Esophagus (tissue), 2 donors: ENCODE results near the gene ASF1B. TPM values are rescaled to one million over a fixed set of nuclear protein-coding genes. Genes with fewer than 3 reads are reported as not detected.

ENCODE experiments used
- H3K27ac ChIP-seq, 2 donors: one replicate each; pipeline ENCODE4 v1.5.1; 2013; ENCODE audit warnings: low read depth in 2 of 2, mild to moderate bottlenecking in 2 of 2, inconsistent platforms in 1 of 2, low read length in 1 of 2, moderate library complexity in 1 of 2
- H3K27me3 ChIP-seq, 2 donors: one replicate each; pipeline ENCODE4 v1.6.1; 2013; ENCODE audit warnings: low read length in 2 of 2, control low read depth in 1 of 2, mild to moderate bottlenecking in 1 of 2; ENCODE audit not compliant: insufficient read depth in 2 of 2, control insufficient read depth in 1 of 2
- H3K36me3 ChIP-seq, 2 donors: one replicate each; pipeline ENCODE4 v1.6.1; 2013; ENCODE audit warnings: low read length in 1 of 2; ENCODE audit not compliant: control insufficient read depth in 2 of 2, insufficient read depth in 2 of 2
- H3K4me1 ChIP-seq, 2 donors: one replicate each; pipeline ENCODE4 v1.6.1; 2013; ENCODE audit warnings: low read length in 1 of 2; ENCODE audit not compliant: control insufficient read depth in 2 of 2, insufficient read depth in 2 of 2
- H3K4me3 ChIP-seq, 2 donors: one replicate each; pipeline ENCODE4 v1.5.1; 2013; ENCODE audit warnings: low read length in 2 of 2, mild to moderate bottlenecking in 2 of 2, low read depth in 1 of 2, moderate library complexity in 1 of 2
- H3K9me3 ChIP-seq, 2 donors: one replicate each; pipeline ENCODE4 v1.6.1; 2013; ENCODE audit warnings: mild to moderate bottlenecking in 2 of 2, low read depth in 1 of 2, low read length in 1 of 2, moderate library complexity in 1 of 2; ENCODE audit not compliant: control insufficient read depth in 2 of 2, insufficient read depth in 1 of 2
- WGBS, 2 donors: extraction: QIAGEN DNeasy Blood & Tissue Kit; methylation state at CpG; one replicate each; pipeline ENCODE4 v1.1.7; 2013; 5-methylcytosine and 5-hydroxymethylcytosine counted together
- polyA plus RNA-seq, 2 donors: library from polyadenylated mRNA; stranded (reverse); fragments of 200-250 nt; gene quantifications; one replicate each; pipeline ENCODE4 v1.2.3, GENCODE V29; 2013
- donor health status: healthy with polysubstance abuse.
- donor health status: Bipolar disorder and iron deficiency.

Gene ASF1B
- polyA plus RNA-seq, 2 donors: 9.1 to 14.6 TPM

DNA sequence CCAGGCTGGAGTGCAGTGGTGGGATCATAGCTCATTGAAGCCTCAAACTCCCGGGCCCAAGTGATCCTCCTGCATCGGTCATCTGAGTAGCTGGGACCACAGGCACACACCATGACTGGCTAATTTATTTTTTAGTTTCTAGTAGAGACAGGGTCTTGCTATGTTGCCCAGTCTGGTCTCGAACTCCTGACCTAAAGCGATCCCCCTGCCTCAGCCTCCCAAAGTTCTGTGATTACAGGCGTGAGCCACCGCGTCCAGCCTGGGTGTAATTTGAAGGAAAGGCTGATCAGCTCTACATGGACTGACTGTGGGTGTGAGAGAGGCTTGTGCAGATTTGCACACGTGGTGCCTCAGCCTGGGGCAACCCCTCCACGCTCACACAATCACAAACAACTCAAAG is 38.5 kb upstream of the ASF1B start:
- Histone ChIP-seq H3K27me3 (no peaks in the 10 kb centered on the region), H3K36me3 (peaks cover 0 to 24% of the 10 kb centered on the region in 2 donors), H3K4me1 (no peaks in the 10 kb centered on the region), H3K4me3 (no peak overlapping the region), H3K9me3 (no peaks in the 10 kb centered on the region), H3K27ac (no peak overlapping the region)
- WGBS, 2 donors: 90 to 96% methylated on average over 9 of the region's 9 CpGs

DNA sequence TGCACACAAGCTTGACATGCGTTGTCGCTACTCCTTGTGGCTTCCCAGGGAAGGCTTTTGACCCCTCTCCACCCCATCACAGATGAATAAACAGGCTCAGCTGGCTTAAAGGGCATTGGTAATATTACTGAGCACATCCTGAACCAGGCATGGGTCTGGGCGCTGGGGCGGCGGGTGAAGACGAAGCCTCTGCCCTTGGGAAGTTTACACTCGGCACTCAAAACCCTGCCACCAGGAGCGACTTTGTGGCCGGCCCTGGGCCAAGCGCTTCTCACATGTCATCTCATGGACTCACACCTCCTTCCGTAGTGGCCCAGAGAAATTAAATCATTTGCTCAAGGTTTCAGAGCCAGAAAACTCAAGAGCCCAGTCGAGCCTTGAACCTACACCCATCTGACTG is 32.6 kb upstream of the ASF1B start:
- H3K27ac ChIP-seq: no peak overlapping the region
- H3K9me3 ChIP-seq: no peaks in the 10 kb centered on the region
- H3K36me3 ChIP-seq: peaks cover 0 to 18% of the 10 kb centered on the region in 2 donors
- no peaks in the 10 kb centered on the region for H3K4me1 ChIP-seq
- H3K27me3 ChIP-seq: no peaks in the 10 kb centered on the region
- WGBS, 2 donors: 93% methylated on average over 12 of the region's 12 CpGs
- no peak overlapping the region for H3K4me3 ChIP-seq

DNA sequence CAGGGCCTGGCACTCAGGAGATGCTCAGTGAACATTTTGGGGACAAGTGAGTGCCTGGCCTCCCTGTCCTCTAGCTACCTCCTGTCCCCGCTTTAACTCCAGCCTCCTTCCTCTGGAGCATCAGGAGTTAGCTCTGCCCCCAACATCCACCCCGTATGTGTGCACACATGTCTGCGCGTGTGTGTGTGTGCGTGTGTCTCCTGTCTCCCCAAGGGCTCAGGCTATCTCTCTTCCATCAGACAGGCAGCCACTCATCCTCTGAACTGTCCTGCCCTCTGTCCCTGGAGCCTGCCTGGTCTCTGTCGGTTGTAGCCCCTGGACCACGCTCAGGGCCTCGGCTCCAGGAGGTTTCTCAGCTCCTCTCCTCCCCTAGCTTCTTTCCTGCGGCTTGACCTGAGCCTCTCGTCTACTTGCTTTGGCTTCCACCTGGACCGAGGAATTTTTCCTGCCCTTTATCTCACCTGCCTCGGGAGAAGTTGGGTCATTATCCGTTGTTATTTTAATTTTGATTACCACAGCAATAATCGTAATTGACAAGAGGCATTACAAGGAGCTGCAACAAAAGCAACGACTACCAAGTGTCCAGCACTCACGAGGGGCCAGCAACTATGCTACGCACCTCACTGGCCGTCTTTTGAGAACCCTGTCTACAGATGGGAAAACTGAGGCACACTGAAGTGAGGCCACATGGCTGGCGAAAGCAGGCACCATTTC is 32.0 kb upstream of the ASF1B start:
- peaks cover 0 to 17% of the 10 kb centered on the region in 2 donors for H3K36me3 ChIP-seq
- no peak overlapping the region for H3K27ac ChIP-seq
- H3K4me3 ChIP-seq: no peak overlapping the region
- H3K9me3 ChIP-seq: no peaks in the 10 kb centered on the region
- no peaks in the 10 kb centered on the region for H3K4me1 ChIP-seq
- H3K27me3 ChIP-seq: no peaks in the 10 kb centered on the region
- 83 to 88% methylated on average over 19 of the region's 19 CpGs for WGBS, 2 donors

DNA sequence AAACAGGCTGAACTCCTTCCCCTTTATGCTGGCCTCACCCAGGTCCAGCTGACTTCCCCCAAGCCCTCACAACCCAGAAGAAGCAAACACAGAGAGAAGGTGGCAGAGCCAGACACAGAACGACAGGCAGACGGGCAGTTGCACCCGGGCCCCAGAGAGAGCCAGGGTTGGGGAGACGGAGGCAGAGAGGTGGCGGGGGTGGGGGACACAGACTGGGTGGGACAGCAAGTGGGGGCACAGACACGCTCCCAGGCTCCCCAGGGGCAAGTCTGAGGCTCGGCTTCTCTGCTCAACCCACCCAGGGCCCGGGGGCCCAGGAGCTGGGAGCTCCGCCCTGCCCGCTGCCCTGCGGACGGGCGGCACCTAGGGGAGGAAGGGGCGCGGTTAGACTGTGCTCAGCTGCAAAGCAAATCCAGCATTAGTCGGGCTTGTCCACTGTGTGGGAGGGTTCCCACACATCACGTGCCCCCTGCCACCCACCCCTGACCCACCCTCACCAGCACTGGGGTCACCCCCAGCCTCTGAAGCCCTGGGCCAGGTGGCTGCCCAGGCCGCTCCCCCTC is 31.3 kb upstream of the ASF1B start:
- 51 to 52% methylated on average over 15 to 18 of the region's 18 CpGs for WGBS, 2 donors
- no peak overlapping the region for H3K4me3 ChIP-seq
- H3K9me3 ChIP-seq: no peaks in the 10 kb centered on the region
- H3K27ac ChIP-seq: no peak overlapping the region
- H3K4me1 ChIP-seq: no peaks in the 10 kb centered on the region
- no peaks in the 10 kb centered on the region for H3K27me3 ChIP-seq
- H3K36me3 ChIP-seq: peaks cover 0 to 23% of the 10 kb centered on the region in 2 donors

DNA sequence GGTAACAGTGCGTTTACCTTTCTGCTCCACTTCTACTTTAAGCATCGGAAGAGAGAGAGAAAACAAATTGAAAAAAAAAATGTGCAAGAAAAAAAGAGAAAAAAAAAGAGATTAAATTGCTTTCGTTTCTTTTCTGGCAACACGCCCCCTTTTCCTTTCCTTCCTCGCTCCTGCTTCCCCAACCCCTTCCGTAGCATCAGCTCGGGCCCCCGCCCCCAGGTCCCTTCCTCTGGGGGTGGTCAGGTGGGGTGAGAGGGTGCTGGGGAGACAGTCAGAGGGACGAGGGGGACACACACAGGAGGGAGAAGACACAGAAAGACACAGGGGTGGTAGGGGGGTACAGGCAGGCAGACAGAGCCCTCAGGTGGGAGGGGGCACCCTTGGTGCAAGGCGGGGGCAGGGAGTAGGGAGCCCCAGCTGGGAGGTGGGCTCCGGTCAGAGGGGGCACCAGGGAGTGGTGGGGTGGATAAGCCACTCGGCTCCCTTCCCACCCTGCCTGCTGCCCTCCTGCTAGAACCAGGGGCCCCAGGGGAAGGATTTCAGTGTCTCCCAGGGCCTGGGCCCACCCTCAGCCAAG is 30.7 kb upstream of the ASF1B start:
- WGBS, 2 donors: 62 to 68% methylated on average over 12 of the region's 12 CpGs
- no peak overlapping the region for H3K4me3 ChIP-seq

DNA sequence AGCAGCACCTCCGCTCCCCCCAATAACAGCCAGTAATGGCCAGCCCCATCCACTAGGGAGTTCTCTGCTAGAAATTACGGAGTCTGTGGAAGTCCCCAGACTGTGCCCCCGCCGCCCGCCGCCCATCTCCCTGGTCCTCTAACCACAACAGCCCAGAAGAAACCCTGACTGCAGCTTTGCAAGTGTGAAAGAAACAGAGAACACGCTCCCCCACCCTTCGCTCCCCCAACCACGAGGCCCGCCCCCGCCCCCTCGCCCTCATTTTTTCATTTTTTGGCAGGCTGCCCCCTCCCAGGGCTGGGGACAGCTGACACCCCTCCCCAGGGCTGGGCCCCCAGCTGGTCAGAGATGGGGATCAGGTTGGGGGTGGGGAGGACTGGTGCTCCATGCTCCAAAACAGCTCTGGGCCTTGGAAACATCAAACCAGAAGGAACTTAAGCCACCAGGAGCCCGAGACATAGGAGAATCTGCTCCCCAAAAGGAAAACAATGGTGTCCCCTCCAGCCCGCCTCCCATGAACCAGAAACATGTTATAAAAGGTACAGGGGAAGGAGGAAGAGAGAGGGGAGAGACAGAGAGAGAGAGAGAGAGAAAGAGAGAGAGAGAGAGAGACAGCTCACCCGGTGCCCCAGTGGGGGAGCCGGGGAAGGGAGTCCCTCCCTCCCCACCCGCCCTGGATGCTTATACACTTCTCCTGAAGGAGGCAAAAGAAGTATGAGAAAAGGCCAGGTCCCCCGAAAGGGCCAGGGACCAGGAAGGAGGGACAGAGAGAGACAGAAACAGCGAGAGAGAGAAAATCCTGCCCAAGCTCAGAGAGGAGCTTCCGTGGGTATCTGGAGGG is 29.8 kb upstream of the ASF1B start:
- 57 to 69% methylated on average over 20 of the region's 20 CpGs for WGBS, 2 donors

More for the DNA sequence above, 30.7 kb upstream of the ASF1B start:
- H3K36me3 ChIP-seq: peaks cover 0 to 24% of the 10 kb centered on the region in 2 donors
- H3K27ac ChIP-seq: no peak overlapping the region
- H3K4me1 ChIP-seq: no peaks in the 10 kb centered on the region
- H3K27me3 ChIP-seq: no peaks in the 10 kb centered on the region
- H3K9me3 ChIP-seq: no peaks in the 10 kb centered on the region

DNA sequence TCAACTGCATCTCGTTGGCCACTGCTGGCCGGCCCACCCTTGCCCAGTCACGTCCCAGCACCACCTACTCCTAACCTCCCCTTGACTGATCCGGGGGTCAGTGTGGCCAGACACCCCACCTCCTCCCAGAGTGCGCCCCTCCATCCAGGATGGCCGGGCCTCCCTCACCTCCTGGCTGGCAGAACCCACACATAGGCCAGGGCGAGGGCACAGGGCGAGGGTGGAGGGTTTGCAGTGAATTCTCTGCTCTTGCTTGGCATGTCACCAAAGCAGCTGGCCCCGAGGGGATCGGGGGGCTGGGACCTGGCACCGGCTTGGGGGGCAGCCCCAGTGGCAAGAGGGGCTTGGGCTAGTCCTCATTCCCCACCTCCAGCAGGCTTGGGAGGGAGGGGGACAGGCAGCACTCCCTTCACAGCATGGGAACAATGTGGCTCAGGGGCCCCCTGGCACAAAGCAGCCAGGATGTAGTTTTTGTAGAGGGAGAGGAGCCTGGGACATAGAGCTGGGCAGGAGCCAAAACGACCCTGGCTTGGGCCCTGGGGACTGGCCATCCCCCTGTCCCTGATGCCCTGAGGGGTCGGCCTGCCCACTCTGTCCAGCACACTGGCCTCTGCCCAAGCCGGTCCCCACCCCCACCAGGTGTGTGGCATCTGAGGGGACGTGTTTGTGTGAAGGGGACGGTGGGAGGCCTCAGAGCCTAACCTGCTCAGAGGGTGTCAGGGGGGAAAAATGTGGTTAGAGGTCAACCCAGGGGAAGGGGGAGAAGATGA is 28.5 kb upstream of the ASF1B start:
- Histone ChIP-seq H3K27ac (no peak overlapping the region), H3K27me3 (no peaks in the 10 kb centered on the region), H3K4me3 (no peak overlapping the region), H3K9me3 (no peaks in the 10 kb centered on the region), H3K4me1 (no peaks in the 10 kb centered on the region), H3K36me3 (peaks cover 0 to 13% of the 10 kb centered on the region in 2 donors)
- WGBS, 2 donors: 79 to 83% methylated on average over 16 of the region's 16 CpGs

More for the DNA sequence above, 29.8 kb upstream of the ASF1B start:
- Histone ChIP-seq H3K36me3 (peaks cover 0 to 18% of the 10 kb centered on the region in 2 donors), H3K9me3 (no peaks in the 10 kb centered on the region), H3K4me1 (no peaks in the 10 kb centered on the region), H3K4me3 (no peak overlapping the region), H3K27me3 (no peaks in the 10 kb centered on the region), H3K27ac (no peak overlapping the region)

DNA sequence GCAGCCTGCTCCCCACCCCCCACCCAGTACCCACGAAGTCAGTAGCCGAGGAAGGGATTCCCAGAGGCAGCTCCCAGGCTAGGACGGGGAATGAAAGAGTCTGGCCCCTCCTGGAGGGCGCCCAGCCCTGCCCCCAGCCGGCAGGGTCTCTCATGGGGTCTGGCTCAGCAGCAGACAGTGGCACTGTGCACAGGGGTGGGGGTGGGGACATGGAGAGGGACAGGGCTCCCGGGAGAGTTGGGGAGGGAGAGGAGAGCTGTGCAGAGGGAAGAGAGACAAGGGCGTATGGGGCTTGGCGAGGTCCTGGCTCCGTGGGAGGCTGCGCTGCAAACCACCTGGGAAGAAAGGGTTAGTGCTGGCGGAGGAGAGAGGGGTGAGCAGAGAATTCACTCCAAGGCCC is 27.7 kb upstream of the ASF1B start:
- H3K36me3 ChIP-seq: peaks cover 0 to 13% of the 10 kb centered on the region in 2 donors

DNA sequence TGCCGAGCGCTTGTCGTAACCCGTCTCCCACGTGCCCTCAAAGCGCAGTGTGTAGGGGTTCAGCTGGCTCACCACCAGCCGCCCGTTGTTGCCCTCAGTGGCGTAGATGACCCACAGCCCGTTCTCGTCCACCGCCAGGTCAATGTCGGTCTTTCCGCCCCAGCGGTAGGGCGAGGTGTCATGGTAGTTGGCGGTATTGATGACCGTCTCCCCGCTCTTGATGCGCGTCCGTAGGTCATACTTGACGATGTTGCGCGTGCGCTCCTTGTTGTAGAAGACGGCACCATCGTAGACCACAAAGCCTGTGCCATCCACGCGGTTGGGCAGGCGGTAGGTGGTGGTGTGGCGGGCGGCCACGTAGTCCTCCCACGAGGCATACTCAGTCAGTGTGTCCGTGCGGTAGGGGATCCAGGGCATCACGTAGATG is 26.5 kb upstream of the ASF1B start:
- no peaks in the 10 kb centered on the region for H3K27me3 ChIP-seq
- H3K27ac ChIP-seq: no peak overlapping the region
- WGBS, 2 donors: 97 to 98% methylated on average over 38 of the region's 38 CpGs
- H3K36me3 ChIP-seq: peaks cover 0 to 17% of the 10 kb centered on the region in 2 donors
- no peaks in the 10 kb centered on the region for H3K4me1 ChIP-seq
- H3K9me3 ChIP-seq: no peaks in the 10 kb centered on the region
- H3K4me3 ChIP-seq: no peak overlapping the region

More for the DNA sequence above, 27.7 kb upstream of the ASF1B start:
- H3K4me3 ChIP-seq: no peak overlapping the region
- no peaks in the 10 kb centered on the region for H3K9me3 ChIP-seq
- H3K4me1 ChIP-seq: no peaks in the 10 kb centered on the region
- no peaks in the 10 kb centered on the region for H3K27me3 ChIP-seq
- H3K27ac ChIP-seq: no peak overlapping the region
- 78% methylated on average over 11 of the region's 11 CpGs for WGBS, 2 donors
